Inflammatory macrophage treated with lipopolysaccharide for 4 hours (primary cell): ENCODE measurements around the gene LPCAT1.
A peak's percentile ranks its signal among the peaks of the same experiment; 100 is the strongest.
"Not testable (repeated sequence)": the region's sequence is repeated elsewhere in the genome, so short reads cannot be mapped to it uniquely, and the experiment has no call there.

ENCODE experiments used
- DNase-seq: peaks from one replicate; pipeline ENCODE4 v3.0.0-alpha.2; 2020

LPCAT1 gene

GRCh38 chr5:1521671-1522600 is 1.8 kb downstream of the LPCAT1 start:
- DNase-seq, result no peak

- no peak for DNase-seq
These were observed 2.8 kb downstream of the LPCAT1 start for GRCh38 chr5:1520791-1521453.

DNA sequence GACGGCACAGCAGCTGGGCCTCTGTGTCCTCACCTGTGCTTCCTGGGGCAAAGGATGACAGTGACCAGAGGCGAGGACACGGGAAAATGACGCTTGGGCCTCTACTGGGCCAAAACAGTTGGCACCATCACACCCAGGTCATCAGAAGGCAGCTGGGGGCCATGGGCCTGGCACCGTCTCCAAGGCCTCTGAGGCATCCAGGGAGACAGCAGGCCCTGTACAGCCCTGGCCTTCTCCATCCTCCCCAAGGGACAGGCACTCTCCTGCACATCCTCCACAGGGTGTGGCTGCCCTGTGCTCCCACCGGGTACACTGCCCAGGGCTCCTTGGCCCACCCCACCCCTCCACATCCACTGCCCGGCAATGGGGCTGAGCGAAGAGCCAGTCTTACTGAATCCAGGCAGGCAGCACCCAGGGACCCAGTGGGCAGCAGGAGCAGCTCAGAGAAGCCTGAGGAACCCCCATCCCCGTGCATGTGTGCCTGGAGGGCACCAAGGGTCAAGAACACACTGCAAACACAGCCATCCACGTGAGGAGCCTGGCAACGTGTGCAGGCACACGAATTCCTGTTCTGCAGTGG is 4.0 kb downstream of the LPCAT1 start:
- DNase-seq, result no peak

DNA sequence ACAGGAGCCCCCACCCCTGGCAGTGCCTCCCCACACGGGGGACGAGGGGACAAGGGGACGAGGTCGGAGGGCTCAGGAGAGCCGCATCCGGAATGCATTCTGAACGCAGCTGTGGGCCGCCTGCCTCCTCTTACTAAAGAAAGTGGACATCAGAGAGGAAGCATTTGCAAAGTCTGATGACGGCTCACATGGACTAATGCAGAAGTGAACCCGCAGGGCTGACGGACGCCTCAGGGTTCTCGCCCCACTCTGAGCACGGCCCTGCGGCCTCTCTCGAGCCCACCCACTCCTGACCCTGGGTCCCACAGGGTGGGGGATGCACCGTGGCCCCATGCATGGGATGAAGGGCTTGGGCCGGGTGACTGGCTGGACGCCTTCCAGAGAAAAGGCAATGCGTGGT is 5.9 kb downstream of the LPCAT1 start:
- DNase-seq, result peak; percentile 75

- peak; percentile 69 for DNase-seq
These were observed 6.9 kb downstream of the LPCAT1 start for GRCh38 chr5:1516615-1517601.

- no peak for DNase-seq
These were observed 7.7 kb downstream of the LPCAT1 start for GRCh38 chr5:1515921-1516571.

DNA sequence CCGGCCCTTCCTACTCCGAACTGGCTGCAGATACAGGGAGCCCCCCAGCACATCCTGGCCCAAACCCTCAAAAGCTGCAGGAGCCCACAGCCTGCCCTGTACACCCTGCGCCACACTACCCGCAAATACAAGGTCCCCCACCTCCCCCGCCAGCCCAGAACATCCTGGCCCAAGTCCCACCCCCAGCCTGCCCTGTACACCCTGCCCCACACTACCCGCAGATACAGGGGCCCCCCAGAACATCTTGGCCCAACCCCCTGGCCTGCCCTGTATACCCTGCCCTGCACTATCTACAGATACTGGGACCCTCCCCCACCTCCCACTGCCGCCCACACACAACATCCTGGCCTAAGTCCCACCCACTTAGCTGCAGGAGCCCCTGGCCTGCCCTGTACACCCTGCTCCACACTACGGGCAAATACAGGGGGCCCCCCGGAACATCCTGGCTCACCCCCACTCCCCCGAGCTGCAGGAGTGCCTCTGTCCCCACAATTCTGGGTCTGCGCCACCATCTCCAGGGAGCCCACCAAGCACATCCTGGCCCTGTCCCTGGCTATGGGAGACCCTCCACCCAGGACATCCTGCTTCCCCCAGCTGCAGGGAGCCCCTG is 8.3 kb downstream of the LPCAT1 start:
- no peak for DNase-seq

- not testable (repeated sequence) for DNase-seq
These were observed 8.9 kb downstream of the LPCAT1 start for GRCh38 chr5:1514819-1515310.

GRCh38 chr5:1514027-1514818 is 9.5 kb downstream of the LPCAT1 start:
- DNase-seq, result no peak

- DNase-seq, result peak; percentile 13
These were observed 10.3 kb downstream of the LPCAT1 start for GRCh38 chr5:1513326-1514026.

- no peak for DNase-seq
These were observed 11.0 kb downstream of the LPCAT1 start for GRCh38 chr5:1512541-1513291.

DNA sequence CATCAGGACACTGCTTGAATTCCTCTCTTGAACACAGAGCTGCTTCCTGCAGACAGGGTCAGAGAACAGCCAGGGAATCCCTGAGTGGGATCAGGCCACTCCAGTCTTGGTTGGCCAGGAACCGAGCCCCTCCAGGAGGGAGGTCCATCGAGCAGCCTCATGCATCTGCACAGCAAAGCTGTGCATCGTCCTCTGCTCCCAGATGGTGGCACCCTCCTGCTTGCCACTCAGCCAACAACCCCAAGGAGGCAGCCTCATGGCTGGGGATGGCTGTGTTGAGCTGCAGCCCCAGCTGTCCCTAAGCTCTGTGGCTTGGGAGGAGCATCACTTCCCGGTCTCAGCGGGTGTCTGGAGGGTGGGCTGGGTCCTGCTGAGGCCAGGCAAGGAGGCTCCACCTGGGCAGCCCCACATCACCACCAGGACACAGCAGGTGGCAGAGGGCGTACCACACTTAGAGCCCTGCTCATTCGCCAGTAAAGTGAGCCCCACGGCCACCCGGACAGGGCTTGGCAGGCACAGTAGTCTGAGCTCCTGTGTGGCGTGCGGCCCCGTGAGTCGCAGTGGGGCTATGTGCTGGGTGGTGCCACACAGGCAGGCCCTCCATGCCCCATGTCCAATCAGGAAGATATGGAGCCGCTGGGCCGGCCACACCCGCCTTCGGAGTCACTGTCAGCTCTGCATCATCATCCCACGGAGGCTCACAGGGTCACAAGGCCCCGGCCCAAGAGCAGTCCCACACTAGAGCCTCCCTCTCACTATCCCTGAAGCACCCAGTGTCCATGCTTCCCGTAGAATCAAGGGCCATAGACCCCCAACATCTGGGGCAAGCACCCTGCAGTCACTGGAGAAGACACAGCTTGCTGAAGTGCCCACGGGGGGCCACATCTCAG is 11.9 kb downstream of the LPCAT1 start:
- no peak for DNase-seq

- no peak for DNase-seq
These were observed 12.7 kb downstream of the LPCAT1 start for GRCh38 chr5:1511048-1511447.

GRCh38 chr5:1510631-1511030 is 13.1 kb downstream of the LPCAT1 start:
- DNase-seq, result no peak

DNA sequence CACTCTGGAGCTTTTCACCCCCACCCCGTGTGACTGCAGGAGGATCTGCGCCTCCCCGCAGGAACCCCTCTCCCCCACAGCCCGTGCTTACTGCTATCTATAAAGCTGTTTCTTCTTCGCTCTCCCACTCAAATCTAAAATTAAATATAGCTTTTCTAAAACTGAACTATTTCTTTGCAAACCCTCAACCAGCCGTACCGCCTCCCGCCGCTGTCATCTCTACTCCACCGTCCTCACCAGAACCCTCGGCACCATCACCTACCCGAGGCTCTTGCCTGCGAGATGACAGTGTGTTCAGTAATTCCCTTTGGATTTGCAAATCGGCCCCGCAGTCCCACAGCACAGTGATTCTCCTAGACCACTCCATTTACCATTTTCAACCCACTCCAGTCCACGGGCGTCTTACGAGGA is 13.6 kb downstream of the LPCAT1 start:
- DNase-seq, result no peak

DNA sequence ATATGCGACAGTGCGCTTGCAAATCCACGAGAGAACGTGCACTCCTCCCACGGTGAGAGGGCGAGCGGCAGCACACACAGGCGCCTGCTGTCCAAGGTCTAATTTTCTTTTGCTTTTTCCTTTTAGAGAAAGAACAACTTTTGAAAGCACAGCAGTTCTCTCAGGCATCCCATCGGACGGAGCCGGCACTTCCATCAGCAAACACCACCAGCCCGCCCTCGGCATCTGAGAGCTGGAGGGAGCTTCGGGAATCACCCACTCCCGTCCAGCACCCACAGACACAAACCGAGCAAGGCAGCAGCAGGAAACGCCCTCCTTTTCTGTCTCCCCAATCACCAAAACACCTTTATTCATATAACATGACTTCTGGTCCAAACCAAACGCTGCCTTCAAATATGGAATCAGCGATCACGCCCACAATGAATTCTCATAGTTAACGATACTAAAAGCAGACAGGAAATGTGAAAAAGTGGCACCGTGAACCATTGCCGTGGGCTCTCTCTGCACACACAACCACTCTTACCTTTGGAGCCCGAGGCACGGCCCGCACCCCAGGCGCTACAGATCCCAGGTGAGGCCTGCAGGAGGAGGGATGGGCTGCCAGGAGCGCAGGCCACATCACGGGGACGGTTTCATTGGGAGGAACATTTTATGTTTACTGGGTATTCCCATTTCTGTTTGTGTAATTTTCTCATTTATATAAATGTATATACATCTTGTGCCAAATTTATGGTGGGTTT is 14.2 kb downstream of the LPCAT1 start:
- DNase-seq, result no peak

GRCh38 chr5:1508659-1509290 is 15.0 kb downstream of the LPCAT1 start:
- no peak for DNase-seq
